KOPT-K1 (cell line): ENCODE data around the gene DUSP22.

Source experiments
- H3K27ac ChIP-seq: fragments of 200-600 bp; sonication (generic); 2 replicates; pipeline ENCODE4 v1.5.1; 2016; ENCODE audit warnings: antibody characterized with exemption, mild to moderate bottlenecking, low read depth, low read length; ENCODE audit not compliant: poor library complexity, severe bottlenecking
- H3K36me3 ChIP-seq: fragments of 200-600 bp; sonication (generic); 2 replicates; pipeline ENCODE4 v1.5.1; 2017; ENCODE audit warnings: antibody characterized with exemption, mild to moderate bottlenecking, low read length, moderate library complexity; ENCODE audit not compliant: insufficient read depth
- H3K9me3 ChIP-seq: fragments of 200-600 bp; sonication (generic); 2 replicates; pipeline ENCODE4 v1.5.1; 2017; ENCODE audit warnings: antibody characterized with exemption, low read length, mild to moderate bottlenecking; ENCODE audit not compliant: insufficient read depth, poor library complexity, severe bottlenecking

DUSP22 gene

DNA sequence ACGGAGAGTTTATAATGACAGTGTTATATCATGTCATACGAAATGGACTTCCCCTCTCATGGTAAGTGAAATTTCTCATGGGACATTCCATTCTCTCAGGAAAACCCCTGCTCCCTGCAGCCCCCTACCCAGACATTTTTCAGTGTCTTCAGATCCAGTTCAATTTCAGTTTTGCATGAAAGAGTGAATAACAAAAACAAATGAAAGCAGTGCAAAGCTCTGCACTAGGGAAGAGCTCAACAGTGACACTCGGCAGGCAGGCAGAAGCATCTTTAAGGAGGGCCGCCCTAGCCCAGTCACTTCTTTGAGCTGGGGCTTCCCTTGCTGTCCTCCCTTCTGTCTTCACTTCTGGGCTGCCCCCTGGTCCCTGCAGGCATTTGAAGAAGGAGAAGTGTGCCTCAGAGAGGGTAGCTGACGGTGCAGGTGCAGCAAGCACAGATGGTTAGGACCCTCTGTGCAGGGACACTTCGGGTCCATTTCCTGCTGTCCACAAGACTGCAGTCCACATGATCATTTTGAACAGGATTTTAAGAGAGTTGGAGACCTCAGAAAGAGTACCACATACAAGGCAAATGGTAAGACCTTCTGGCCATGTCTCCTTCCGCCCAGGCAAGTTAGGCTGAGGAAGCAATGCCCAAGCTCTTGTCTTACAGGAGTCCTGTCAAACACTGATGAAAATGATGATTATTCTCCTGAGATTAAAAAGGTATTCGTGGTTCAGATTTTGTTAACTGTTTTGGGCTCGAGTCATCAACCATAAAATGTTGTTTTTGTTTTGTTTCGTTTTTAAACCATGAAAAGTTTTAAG lies 5.4 kb upstream of the DUSP22 start:
- no peaks in the 10 kb centered on the region for H3K36me3 ChIP-seq
- peaks cover 8% of the 10 kb centered on the region for H3K9me3 ChIP-seq
- H3K27ac ChIP-seq = no peak overlapping the region

GRCh38 chr6:287489-287860 lies 4.8 kb upstream of the DUSP22 start:
- Histone ChIP-seq H3K9me3 (peaks cover 7% of the 10 kb centered on the region), H3K36me3 (no peaks in the 10 kb centered on the region), H3K27ac (no peak overlapping the region)

DNA sequence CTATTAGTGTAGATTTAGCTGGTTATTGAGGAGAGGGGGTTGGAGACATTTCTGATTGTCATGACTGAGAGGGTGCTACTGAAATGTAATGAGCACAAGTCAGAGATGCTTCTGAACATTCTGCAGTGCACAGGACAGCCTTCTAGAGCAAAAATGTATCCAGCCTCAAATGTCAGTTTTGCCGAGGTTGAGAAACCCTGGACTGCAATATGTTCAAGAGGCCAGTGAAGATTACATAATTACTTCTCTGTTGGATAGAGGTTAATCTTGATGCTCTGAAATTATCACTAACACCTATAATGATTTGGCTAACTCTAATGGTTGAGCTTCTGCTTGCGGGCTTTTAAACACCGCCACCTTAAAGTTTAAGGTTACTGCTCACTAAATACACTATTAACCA lies 3.4 kb upstream of the DUSP22 start:
- Histone ChIP-seq H3K27ac (no peak overlapping the region), H3K9me3 (no peaks in the 10 kb centered on the region), H3K36me3 (no peaks in the 10 kb centered on the region)

GRCh38 chr6:290111-290922 lies 2.0 kb upstream of the DUSP22 start:
- Histone ChIP-seq H3K27ac (no peak overlapping the region), H3K36me3 (no peaks in the 10 kb centered on the region), H3K9me3 (no peaks in the 10 kb centered on the region)

DNA sequence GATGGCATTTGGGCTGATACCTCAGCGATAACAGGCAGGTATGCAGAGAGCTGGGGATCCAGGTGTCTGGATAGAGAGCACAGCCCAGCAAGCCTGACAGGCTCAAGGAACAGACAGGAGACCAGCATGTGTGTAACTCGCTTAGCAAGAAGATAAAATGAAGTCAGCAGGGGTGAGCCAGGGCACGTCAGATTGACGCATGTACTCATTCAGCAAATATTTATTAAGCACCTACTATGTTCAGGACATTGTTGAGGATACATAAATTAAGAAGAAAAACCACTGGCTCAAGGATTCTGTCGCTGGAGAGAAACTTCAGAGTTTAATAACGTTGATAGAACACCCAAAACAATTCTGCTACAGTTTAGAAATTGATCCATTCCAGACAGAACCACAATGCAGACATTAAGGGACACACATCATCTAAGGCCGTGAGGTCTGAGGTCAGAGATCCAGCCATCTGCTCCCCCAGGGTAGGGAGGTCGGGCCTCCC lies 1.0 kb upstream of the DUSP22 start:
- no peaks in the 10 kb centered on the region for H3K36me3 ChIP-seq
- no peaks in the 10 kb centered on the region for H3K9me3 ChIP-seq
- peak overlapping the region; percentile 73 for H3K27ac ChIP-seq

GRCh38 chr6:292506-293192 lies 362 bp downstream of the DUSP22 start:
- H3K9me3 ChIP-seq = no peaks in the 10 kb centered on the region
- H3K27ac ChIP-seq = peak overlapping the region; percentile 73
- H3K36me3 ChIP-seq = no peaks in the 10 kb centered on the region

- Histone ChIP-seq H3K27ac (peak overlapping the region; percentile 73), H3K36me3 (no peaks in the 10 kb centered on the region), H3K9me3 (no peaks in the 10 kb centered on the region)
Observed at GRCh38 chr6:293193-294174, 1.2 kb downstream of the DUSP22 start.

DNA sequence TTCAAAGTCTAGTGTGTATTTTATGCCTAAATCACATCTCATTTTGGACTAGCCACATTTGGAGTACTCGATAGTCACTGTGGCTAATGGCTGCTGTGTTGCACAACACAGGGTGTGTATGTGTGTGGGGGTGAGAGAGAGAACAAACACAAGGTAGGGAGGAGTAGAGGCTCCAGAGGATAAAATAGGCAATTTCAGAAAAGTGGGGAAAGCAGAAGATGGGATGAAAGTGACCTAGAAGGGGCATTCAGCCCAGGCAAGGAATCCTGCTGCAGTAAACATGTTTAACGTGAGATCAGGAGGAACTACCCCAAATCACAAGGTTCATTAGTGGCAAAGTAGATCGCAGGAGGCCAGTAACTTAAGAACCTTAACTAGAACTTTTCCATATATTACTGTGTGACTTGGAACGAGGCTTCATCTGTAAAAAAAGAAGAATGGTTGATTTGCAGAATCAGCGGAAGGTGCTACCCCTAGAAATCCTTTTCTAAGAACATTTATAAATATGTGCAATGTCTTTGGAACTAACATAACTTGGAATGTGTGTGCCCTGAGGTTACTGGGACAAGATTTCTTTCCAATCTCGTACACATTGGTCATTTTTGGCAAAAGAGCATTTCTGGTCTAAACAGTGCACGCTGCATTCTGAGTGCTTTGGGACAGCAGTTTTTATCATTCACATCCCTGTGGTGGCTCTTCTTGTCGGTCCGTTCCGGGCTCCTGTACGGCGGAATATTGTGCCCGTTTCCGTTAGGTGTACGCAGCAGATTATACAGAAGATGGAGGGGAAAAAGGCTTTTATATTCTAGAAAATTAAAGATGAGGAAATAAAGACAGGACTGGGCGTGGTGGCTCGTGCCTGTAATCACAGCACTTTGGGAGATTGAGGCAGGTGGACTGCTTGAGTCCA lies 2.6 kb downstream of the DUSP22 start:
- H3K9me3 ChIP-seq = no peaks in the 10 kb centered on the region
- no peaks in the 10 kb centered on the region for H3K36me3 ChIP-seq
- H3K27ac ChIP-seq = no peak overlapping the region

DNA sequence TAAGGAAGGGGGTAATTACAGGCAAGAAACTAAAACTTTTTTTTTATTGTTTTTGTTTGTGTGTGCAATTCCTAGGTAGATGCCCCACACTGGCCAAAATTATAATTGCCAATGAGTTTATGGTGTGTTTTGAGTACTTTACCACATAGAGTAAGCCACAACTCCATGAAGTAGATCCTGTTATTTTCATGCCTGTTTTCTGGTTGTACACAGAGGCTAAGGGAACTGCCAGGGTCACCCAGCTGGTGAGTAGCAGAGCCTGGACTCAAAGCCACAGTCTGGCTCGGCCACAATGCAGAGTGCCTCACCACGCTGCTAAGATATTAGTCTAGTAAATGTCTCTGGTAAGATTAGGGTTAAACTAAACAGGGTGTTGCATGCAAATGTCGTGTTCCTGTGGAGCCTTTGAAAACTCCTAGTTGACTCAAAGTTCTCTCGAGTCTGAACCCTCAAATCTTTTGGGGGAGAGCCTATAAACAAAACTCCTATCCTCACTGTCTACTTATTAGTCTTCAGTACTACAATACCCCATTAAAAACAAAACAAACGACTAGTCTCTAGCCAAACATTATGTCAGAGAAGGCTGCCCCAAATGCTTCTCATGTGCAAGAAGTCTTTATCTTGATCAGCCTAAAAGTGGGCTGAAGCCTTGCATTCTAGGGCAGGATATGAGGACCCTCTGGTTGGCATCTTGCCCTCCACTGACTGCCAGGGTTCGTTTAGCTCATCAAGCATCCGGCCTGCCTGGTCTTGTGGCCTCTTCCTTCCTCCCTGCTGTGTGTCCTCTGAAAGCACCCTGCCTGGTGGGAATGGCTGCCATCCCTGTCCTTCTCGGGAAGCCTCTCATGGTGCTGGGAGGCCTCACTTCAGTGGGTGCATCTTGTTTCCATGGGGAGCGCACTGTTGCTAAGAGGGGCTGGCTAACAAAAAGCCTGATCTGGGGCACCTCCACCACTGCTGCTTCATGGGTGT lies 4.2 kb downstream of the DUSP22 start:
- Histone ChIP-seq H3K36me3 (no peaks in the 10 kb centered on the region), H3K27ac (no peak overlapping the region), H3K9me3 (no peaks in the 10 kb centered on the region)

DNA sequence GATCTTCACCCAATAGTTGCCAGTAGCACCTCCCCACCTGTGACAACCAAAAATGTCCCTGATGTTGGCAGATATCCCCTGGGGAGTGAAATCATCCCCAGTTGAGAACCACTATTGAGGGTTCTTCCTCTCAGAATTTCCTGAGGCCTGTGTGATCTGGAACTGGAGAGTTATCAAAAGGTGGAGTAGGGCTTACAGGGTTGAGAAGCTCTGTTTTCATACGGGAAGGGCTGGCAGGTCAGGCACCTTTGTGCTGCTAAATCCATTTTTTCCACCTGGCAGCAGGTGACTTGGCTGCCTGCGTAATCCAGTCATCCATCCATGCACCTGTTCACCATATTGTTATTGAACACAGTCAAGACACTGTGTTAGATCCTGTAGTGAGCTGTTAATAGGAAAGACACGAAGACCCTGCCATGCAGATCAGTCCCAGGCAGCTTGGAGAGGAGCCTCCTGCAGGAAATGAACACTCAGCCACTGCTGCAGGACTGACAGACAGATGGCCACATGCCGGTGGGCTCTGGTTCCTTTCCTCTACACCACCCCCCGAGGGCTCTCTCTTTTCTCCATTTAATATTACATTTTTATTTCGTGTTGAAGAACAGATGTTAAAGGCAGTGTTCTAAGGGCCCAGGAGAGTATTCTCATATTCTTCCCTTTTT lies 5.4 kb downstream of the DUSP22 start:
- no peaks in the 10 kb centered on the region for H3K9me3 ChIP-seq

GRCh38 chr6:298233-299103 lies 6.2 kb downstream of the DUSP22 start:
- no peak overlapping the region for H3K27ac ChIP-seq
- no peaks in the 10 kb centered on the region for H3K9me3 ChIP-seq

More for the DNA sequence above, 5.4 kb downstream of the DUSP22 start:
- no peaks in the 10 kb centered on the region for H3K36me3 ChIP-seq
- H3K27ac ChIP-seq = no peak overlapping the region

More at GRCh38 chr6:298233-299103, 6.2 kb downstream of the DUSP22 start:
- H3K36me3 ChIP-seq = no peaks in the 10 kb centered on the region
